ENCODE measurements around the gene LGR6. TPM values are rescaled to one million over a fixed set of nuclear protein-coding genes. Genes with fewer than 3 reads are reported as not detected.

LGR6 gene
- polyA plus RNA-seq, 3 donors = 0.64 to 1.2 (median 1.1) TPM

- no peak for DNase-seq (ENCODE audit: low read depth in 3 of 3, low spot score in 2 of 3)
Measured at GRCh38 chr1:202217951-202218350, 24.4 kb downstream of the LGR6 start.

GRCh38 chr1:202220733-202221132, 27.1 kb downstream of the LGR6 start:
- DNase-seq (ENCODE audit: low read depth in 3 of 3, low spot score in 2 of 3) = no peak

DNA sequence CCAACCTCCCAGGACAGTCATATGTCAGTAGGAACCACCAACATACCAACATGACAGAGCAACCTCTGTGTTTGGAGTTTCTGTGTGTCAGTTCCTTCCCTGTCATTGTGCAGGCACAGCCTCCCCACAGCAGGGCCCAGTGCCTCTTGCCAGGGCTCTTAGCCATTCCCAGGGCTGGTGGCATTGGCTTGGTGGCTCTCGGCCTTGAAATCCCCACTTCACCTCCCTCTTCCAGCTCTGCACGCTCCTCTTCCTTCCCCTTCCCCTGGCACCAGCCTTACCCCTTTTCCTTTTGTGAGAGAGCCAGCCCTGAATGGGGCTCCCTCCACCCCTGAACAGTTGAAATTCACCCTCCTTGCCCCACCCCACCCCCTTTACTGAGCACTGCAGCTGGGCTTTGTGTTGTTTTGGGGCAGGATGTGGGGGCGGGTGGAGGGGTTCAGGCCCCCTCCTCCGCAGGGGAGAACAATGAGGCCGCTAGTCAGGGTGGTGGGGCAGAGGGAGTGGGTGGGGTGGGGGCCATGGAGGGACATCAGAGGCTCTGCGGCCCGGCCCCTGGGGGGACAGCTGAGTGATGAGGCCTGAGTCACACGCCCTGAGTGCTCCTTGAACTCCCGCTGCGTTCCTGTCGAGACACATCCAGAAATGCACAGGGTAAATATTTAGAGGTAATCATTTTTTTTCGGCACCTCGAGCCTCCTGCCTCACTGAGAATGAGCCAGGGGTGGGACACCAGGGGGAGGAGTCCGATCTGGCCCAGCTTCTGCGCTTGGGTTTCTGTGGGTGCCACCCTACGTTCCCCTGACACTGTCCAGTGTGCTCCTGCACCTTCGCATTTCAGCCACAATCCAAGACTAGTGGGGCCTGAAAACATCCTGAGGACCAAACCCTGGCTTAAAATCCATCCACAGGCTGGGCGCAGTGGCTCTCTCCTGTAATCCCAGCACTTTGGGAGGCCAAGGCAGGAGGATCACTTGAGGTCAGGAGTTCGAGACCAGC, 28.6 kb downstream of the LGR6 start:
- DNase-seq (ENCODE audit: low read depth in 3 of 3, low spot score in 2 of 3) = no peak

- no peak for DNase-seq (ENCODE audit: low read depth in 3 of 3, low spot score in 2 of 3)
Measured at GRCh38 chr1:202223121-202223860, 29.7 kb downstream of the LGR6 start.

GRCh38 chr1:202224453-202224852, 30.9 kb downstream of the LGR6 start:
- no peak for DNase-seq (ENCODE audit: low read depth in 3 of 3, low spot score in 2 of 3)

DNA sequence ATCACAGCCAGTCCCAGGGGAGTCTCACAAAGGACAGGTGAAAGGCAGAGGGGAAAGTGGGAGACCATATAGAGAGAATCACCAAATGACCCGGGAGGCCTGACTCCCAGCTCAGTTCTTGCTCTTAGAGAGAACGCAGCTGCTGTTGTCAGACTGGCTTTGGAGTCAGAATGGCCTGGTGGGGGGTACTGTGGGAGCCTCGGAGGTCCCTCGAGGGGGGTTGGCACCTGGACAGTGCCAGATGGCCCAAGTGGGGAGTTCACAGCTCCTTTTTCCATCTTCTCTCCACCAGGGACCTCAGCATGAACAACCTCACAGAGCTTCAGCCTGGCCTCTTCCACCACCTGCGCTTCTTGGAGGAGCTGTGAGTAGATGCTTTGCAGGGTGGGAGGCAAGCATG, 31.5 kb downstream of the LGR6 start:
- DNase-seq (ENCODE audit: low read depth in 3 of 3, low spot score in 2 of 3) = no peak

GRCh38 chr1:202227053-202227672, 33.6 kb downstream of the LGR6 start:
- no peak for DNase-seq (ENCODE audit: low read depth in 3 of 3, low spot score in 2 of 3)

DNA sequence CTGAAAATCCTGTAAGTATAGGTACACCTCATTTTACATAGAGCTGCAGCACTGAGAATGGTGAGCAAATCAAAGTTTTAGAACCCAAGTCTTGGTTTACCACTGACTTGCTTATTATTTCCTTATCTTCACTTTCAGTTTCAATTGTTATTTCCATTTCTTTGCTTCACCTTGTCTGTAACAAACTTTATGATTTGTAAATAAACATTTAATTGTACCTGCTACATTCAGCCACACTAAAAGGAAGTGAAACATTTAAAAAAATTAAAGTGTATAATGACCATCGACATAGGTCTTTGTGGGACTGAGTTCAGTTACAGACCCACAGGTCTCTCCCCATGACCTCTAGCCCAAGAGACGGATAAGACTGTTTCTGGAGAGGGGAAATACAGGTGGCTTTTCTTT, 34.4 kb downstream of the LGR6 start:
- DNase-seq (ENCODE audit: low read depth in 3 of 3, low spot score in 2 of 3) = no peak

- no peak for DNase-seq (ENCODE audit: low read depth in 3 of 3, low spot score in 2 of 3)
Measured at GRCh38 chr1:202228484-202229122, 35.0 kb downstream of the LGR6 start.

DNA sequence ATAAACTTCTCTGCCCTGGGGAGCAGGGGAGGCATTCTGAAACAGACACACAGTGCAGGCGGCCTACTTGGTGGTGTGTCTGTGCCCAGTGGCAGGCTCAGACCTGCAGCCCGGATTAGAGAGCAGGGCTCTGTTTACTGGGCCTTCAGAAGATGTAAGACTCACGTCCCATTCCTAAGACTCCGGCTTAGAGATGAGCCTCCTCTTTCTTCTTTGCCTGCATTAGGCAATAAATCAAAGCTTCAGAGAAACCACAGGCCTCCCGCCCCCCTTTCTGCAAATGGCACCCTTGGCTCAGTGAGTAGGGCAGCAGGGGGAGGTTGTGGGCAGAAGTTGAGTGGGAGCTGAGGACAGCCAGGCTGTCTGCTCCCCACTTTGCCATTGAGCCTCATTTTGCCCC, 35.8 kb downstream of the LGR6 start:
- DNase-seq (ENCODE audit: low read depth in 3 of 3, low spot score in 2 of 3) = no peak

DNA sequence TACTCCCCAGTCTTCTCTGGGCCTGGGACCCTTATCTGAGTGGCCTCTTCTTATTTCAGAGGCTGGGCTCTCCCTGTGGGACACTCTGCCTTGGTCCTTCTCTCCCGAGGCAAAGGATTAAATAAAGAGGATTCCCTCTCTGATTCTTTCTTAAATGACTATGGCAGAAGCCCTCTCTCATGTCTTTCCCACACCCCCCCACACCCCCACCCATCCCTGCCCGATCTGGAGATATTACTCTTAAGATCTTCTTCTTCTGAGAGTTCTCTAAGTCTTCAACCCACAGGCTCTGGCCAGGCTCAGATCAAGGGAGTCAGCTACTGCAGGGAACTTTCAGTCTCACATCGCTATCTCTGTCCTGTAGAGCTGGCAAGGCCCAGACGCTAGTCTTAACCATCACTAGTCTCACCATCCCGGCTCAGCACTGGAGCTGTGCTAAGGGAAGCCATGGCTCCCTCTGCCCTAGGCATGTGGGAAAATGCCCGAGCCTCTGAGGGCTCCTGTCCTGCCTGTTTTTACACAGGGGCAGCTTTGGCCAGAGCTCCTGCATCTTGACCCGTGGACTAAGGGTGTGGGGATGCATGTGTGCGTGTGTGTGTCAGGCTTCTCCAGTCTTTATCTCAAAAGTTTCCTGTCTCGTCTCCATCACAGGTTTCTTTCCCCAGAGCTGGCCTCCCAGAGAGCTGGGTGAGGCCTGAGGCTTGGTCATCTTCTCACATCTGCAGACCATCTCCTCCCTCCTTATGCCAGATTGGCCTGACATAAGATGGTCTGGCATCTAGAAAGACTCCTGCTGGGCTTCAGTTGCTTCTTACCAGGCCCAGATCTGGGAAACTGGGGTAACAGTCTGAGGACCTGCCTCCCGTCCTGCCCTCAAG, 36.7 kb downstream of the LGR6 start:
- DNase-seq (ENCODE audit: low read depth in 3 of 3, low spot score in 2 of 3) = no peak

DNA sequence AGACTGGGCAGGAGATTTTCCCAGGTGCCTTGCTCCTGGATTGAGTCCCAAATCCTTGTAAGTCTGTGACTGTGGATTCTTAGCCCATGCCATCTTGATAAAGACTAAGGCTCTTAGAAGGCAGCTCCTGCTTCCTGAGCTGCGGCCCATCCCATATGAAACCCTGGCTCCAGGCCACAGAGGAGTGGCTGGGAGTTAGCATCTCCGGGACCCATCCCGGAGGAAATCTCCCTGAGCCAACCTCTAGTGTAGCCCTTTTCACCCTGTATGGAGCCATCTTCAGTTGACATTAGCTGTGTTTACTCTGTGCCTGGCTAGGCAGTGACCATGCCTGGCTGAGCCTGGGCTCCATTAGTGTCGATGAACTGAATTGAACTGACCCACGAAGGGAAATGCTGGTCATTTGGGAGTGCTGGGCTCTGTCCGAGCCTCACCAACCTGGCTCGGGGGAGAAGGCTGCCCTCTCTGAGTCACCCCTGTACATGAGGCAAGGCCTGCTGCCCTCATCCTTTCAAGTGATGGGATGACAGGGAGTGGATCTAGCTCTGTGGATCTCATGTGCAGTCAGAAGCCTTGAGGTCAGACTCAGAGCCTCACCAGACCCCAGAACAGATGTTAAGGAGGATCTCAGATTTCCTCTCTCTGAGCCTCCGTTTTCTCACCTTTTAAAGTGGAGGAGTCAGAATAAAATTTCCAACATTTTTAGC, 37.5 kb downstream of the LGR6 start:
- DNase-seq (ENCODE audit: low read depth in 3 of 3, low spot score in 2 of 3) = no peak

DNA sequence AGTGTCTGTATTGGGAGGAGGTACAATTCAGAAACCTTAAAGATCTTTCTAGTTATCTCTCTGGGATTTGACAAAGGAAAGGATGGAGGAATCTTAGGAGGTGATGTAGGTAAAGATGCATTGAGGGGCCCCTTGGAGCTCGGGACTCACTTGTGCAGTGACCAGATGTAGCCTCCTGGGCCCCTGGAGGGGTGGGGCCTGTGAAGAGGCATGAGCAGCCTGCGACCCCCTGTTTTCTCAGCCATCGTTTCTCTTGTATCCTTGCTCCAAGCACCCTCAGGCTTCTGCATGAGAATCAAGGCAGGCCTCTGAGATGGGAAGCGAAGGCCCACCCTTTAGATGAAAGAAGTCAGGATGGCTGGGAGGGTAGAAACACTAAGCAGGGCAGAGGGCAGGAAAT, 39.6 kb downstream of the LGR6 start:
- no peak for DNase-seq (ENCODE audit: low read depth in 3 of 3, low spot score in 2 of 3)

DNA sequence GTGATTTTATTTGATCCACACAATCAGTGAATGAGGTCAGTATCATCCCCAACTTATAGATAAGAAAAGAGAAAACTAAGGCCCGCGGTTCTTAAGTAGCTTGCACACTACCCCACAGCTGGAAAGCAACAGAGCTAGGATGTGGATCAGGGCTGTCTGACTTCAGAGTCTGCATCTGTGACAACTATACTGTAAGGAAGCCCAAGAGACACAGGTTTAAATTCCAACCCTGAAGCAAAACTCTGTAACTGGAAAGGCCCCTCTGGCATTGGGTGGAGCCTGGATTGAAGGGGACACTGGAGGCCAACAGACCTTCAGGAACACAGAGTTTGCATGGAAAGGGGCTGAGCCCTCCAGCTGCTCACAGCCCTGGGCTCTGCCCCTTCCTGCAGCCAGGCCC, 40.2 kb downstream of the LGR6 start:
- DNase-seq (ENCODE audit: low read depth in 3 of 3, low spot score in 2 of 3) = no peak

DNA sequence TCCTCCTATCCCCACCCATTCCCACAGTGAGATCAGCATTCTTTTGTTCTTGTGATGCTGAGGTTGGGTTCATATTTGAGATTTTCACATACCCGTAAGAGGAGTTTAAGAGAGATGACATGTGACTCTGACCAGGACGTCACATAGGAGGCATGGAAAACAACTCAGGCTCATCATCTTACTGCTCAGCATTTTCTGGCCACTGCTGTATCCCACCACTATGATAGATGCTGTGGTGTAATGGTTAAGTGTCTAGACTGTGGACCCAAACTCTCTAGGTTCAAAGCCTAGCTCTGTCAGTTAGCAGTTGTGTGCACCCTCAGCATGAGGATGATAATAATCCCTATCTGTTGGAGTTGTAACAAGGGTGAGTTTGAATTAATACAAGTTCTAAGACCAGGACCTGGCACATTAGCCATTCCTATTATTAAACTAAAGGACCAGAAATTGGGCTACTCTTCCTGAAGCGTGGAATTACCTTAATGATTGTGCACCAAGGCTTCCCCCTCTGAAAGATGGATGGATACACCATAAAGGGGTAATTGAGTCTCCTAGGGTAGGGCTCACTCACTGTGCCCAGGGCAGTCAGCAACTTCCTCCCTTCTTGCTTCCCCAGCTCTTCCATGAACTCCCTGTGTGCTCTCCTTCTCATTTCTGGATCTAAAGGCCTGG, 40.9 kb downstream of the LGR6 start:
- DNase-seq (ENCODE audit: low read depth in 3 of 3, low spot score in 2 of 3) = no peak

DNA sequence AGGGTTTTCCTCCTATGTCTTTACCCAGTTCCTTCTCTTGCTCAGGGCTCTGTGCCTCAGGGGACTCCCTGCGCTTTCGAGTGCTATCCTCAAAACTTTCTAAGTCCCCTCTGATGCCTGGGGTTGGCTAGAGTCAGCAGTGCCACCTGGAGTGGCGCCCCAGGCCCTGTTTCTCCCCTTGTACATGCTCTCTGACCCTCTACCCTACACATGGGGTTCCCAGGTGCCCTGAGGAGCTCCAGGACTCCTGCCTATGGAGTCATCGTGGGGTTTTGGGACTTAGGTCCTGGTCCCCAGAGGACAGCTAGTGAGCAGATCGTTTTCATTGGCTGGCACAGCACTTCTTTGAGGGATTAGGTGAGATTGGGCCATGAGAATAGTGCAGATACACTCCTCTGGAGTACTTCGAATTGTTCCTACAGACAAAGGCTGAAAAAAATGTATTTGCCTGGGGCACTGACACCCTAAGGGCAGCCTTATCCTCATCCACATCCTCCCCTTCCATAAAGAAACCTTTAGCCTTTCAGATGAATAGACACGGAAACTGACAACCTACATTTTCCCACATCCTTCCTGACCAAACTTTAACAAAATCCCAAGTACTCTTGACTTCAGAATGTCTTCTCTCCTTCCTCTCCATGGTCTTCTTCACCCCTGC, 41.5 kb downstream of the LGR6 start:
- DNase-seq (ENCODE audit: low read depth in 3 of 3, low spot score in 2 of 3) = no peak

DNA sequence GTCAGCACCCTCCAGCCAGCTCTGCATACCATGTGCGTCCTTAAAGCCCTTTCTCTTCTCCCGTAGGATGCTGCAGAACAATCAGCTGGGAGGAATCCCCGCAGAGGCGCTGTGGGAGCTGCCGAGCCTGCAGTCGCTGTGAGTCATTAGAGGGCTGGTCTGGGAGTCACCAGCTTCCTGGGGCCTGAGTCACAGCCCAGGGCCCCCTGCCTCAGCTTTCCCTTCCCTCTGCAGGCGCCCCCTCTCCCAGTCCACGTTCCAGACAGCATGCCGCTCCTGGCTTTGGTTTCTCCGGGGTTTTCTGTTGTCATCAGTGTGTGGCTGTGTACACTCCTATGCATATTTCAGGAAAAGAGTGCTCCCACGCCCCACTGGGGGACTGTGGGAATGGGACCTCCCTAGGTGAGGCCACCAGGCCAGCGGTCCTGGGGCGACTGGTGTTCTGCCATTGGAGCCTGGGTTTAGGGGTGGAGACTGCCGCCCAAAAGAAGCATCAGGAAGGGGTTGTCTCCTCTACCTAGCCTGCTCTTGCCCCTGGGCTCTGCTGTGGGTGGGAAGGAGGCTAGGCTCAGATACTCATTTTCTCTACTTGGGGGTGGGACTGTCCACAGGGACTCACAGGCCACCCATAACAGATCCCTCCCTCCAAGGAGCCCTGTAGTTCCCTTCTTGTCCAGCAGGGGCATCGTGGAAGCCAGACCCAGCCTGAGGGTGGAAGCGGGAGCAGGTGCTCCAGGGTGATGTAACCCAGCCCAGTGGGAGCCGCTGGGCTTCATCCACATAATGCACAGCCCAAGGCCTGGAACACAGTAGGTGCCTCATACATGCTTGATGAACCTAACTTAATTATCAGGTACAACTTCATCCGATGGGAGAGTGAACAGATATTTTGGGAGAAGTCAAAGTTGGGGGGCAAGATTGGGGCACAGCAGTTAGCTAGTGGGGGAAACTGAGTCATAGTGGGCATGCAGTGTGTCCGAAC, 42.5 kb downstream of the LGR6 start:
- no peak for DNase-seq (ENCODE audit: low read depth in 3 of 3, low spot score in 2 of 3)

Measured in right renal cortex interstitium (tissue), 3 donors.